SK-N-SH (cell line): ENCODE results near the gene CCS. TPM values are rescaled to one million over a fixed set of nuclear protein-coding genes. Genes with fewer than 3 reads are reported as not detected.
"Not testable (repeated sequence)": the region's sequence is repeated elsewhere in the genome, so short reads cannot be mapped to it uniquely, and the experiment has no call there.

Source experiments
- CTCF ChIA-PET: fragments of 300-600, 350-600 bp; formaldehyde crosslinking; extraction: SDS; loops from one replicate; lab custom pipeline; 2021; lab: Yijun Ruan, JAX
- POLR2A ChIA-PET: fragments of 350-600 bp; sonication (Branson Sonifier 250); formaldehyde crosslinking; extraction: SDS; loops from one replicate; lab custom pipeline; 2020; ENCODE audit warnings: antibody characterized with exemption, inconsistent platforms; lab: Yijun Ruan, JAX
- DNase-seq: peaks from one replicate; pipeline ENCODE4 v3.0.0; 2012
- H2AFZ ChIP-seq: fragments of 200-600 bp; sonication (generic); 2 replicates; pipeline ENCODE4 v1.8.1; 2016; ENCODE audit warnings: antibody characterized with exemption, mild to moderate bottlenecking, low read depth
- H3F3A ChIP-seq: fragments of 200-600 bp; sonication (generic); replicated peaks from 2 replicates; pipeline ENCODE3; 2016; ENCODE audit warnings: antibody characterized with exemption, mild to moderate bottlenecking; ENCODE audit not compliant: insufficient read depth
- H3K27ac ChIP-seq, 2 experiments: fragments of 200-500 bp in 1 of 2; fragments of 200-600 bp in 1 of 2; sonication (Bioruptor generic) in 1 of 2; sonication (generic), shearing (Covaris generic) in 1 of 2; 2 replicates each; pipeline versions ENCODE4 v1.5.1 to v1.6.1; 2014 to 2016; ENCODE audit warnings: low read depth in 2 of 2, inconsistent platforms in 1 of 2, low read length in 1 of 2, mild to moderate bottlenecking in 1 of 2, mixed read lengths in 1 of 2
- H3K27me3 ChIP-seq: fragments of 200-600 bp; sonication (generic), shearing (Covaris generic); 2 replicates; pipeline ENCODE4 v1.6.1; 2016; ENCODE audit warnings: mixed run types; ENCODE audit not compliant: insufficient read depth
- H3K36me3 ChIP-seq, 2 experiments: fragments of 200-500 bp in 1 of 2; fragments of 200-600 bp in 1 of 2; sonication (Bioruptor generic) in 1 of 2; sonication (generic) in 1 of 2; replicated peaks in 1 of 2; 2 replicates each; pipeline versions ENCODE3 to v1.5.1; 2014 to 2016; ENCODE audit warnings: low read length in 1 of 2, mild to moderate bottlenecking in 1 of 2; ENCODE audit not compliant: insufficient read depth in 2 of 2, control insufficient read depth in 1 of 2
- H3K4me1 ChIP-seq, 2 experiments: fragments of 200-500 bp in 1 of 2; fragments of 200-600 bp in 1 of 2; sonication (Bioruptor generic) in 1 of 2; sonication (generic), shearing (Covaris generic) in 1 of 2; 2 replicates each; pipeline versions ENCODE4 v1.5.1 to v1.6.1; 2014 to 2016; ENCODE audit warnings: low read depth in 1 of 2, low read length in 1 of 2, mixed run types in 1 of 2; ENCODE audit not compliant: insufficient read depth in 2 of 2, control insufficient read depth in 1 of 2
- H3K4me2 ChIP-seq: fragments of 200-600 bp; sonication (generic), shearing (Covaris generic); 2 replicates; pipeline ENCODE4 v1.6.1; 2017; ENCODE audit warnings: mixed run types
- H3K4me3 ChIP-seq, 2 experiments: fragments of 200-500 bp in 1 of 2; fragments of 200-600 bp in 1 of 2; sonication (Bioruptor generic) in 1 of 2; sonication (generic), shearing (Covaris generic) in 1 of 2; 2 replicates each; pipeline versions ENCODE4 v1.5.1 to v1.8.1; 2014 to 2016; ENCODE audit warnings: low read depth in 2 of 2, inconsistent platforms in 1 of 2, low read length in 1 of 2, mild to moderate bottlenecking in 1 of 2, mixed read lengths in 1 of 2, moderate library complexity in 1 of 2
- H3K79me2 ChIP-seq: fragments of 200-600 bp; sonication (generic); 2 replicates; pipeline ENCODE4 v1.8.1; 2017; ENCODE audit warnings: mild to moderate bottlenecking; ENCODE audit not compliant: insufficient read depth
- H3K9ac ChIP-seq: fragments of 200-600 bp; sonication (generic); 2 replicates; pipeline ENCODE4 v1.6.1; 2017; ENCODE audit warnings: mixed run types
- H3K9me2 ChIP-seq: fragments of 200-600 bp; sonication (generic); 2 replicates; pipeline ENCODE4 v1.6.1; 2017; ENCODE audit warnings: mixed run types
- H3K9me3 ChIP-seq: fragments of 200-600 bp; sonication (generic); 2 replicates; pipeline ENCODE4 v1.6.1; 2017; ENCODE audit warnings: mixed run types, mild to moderate bottlenecking, moderate library complexity
- H4K20me1 ChIP-seq: fragments of 200-600 bp; sonication (generic); 2 replicates; pipeline ENCODE4 v1.6.1; 2017; ENCODE audit warnings: mild to moderate bottlenecking, mixed run types; ENCODE audit not compliant: insufficient read depth
- ELF1 ChIP-seq: IDR thresholded peaks from 2 replicates; pipeline ENCODE4 v1.4.0; 2012
- EP300 ChIP-seq, 2 experiments: IDR thresholded peaks; 2 replicates each; pipeline versions ENCODE4 v1.4.0 to v1.6.1; 2012; ENCODE audit warnings: borderline replicate concordance in 1 of 2, low read depth in 1 of 2, low read length in 1 of 2
- FOXJ3 ChIP-seq: sonication (generic); formaldehyde crosslinking; IDR thresholded peaks from 2 replicates; pipeline ENCODE4 v1.5.1; 2020; ENCODE audit warnings: mild to moderate bottlenecking, missing genetic modification reagents
- FOXM1 ChIP-seq: IDR thresholded peaks from 2 replicates; pipeline ENCODE4 v1.4.0; 2012; ENCODE audit warnings: low read depth, mild to moderate bottlenecking
- GABPA ChIP-seq: IDR thresholded peaks from 2 replicates; pipeline ENCODE4 v1.4.0; 2012; ENCODE audit warnings: low read depth, mild to moderate bottlenecking
- MXI1 ChIP-seq: IDR thresholded peaks from 2 replicates; pipeline ENCODE4 v1.6.1; 2012; ENCODE audit warnings: mild to moderate bottlenecking, low read depth, low read length, improper control_type of control experiment
- RAD21 ChIP-seq: IDR thresholded peaks from 2 replicates; pipeline ENCODE4 v1.6.1; 2012; ENCODE audit warnings: mild to moderate bottlenecking, low read length
- RCOR1 ChIP-seq: fragments of 150-350 bp; IDR thresholded peaks from 2 replicates; pipeline ENCODE4 v1.6.1; 2017; ENCODE audit warnings: antibody characterized with exemption, low read length
- SIN3A ChIP-seq: IDR thresholded peaks from 2 replicates; pipeline ENCODE4 v1.6.1; 2012; ENCODE audit warnings: low read depth, mild to moderate bottlenecking, low read length, moderate library complexity, borderline replicate concordance
- SMC3 ChIP-seq: IDR thresholded peaks from 2 replicates; pipeline ENCODE4 v1.6.1; 2012; ENCODE audit warnings: low read depth, low read length, improper control_type of control experiment
- TAF1 ChIP-seq: IDR thresholded peaks from 2 replicates; pipeline ENCODE4 v1.6.1; 2012; ENCODE audit warnings: low read depth, mild to moderate bottlenecking, low read length, moderate library complexity, borderline replicate concordance
- WGBS: methylation state at CpG from one replicate; pipeline ENCODE4 v1.1.6; 2017; ENCODE audit warnings: low lambda C conversion rate; 5-methylcytosine and 5-hydroxymethylcytosine counted together
- polyA plus RNA-seq, 3 experiments: library from polyadenylated mRNA; depleted of rRNA; stranded (reverse); fragments of >200 nt; gene quantifications; 2 replicates each; pipeline ENCODE4 v1.2.3, GENCODE V29; 2012
- TF ChIP-seq, protein P1 (sequence below): fragments of 200-600 bp; sonication (generic); IDR thresholded peaks from 2 replicates; pipeline ENCODE4 v1.6.1; 2017; ENCODE audit warnings: antibody characterized with exemption, mild to moderate bottlenecking, moderate library complexity

CCS gene
- polyA plus RNA-seq, 1 of the 3 experiments (the other 2 are of a cell fraction) = 56.1 TPM

DNA sequence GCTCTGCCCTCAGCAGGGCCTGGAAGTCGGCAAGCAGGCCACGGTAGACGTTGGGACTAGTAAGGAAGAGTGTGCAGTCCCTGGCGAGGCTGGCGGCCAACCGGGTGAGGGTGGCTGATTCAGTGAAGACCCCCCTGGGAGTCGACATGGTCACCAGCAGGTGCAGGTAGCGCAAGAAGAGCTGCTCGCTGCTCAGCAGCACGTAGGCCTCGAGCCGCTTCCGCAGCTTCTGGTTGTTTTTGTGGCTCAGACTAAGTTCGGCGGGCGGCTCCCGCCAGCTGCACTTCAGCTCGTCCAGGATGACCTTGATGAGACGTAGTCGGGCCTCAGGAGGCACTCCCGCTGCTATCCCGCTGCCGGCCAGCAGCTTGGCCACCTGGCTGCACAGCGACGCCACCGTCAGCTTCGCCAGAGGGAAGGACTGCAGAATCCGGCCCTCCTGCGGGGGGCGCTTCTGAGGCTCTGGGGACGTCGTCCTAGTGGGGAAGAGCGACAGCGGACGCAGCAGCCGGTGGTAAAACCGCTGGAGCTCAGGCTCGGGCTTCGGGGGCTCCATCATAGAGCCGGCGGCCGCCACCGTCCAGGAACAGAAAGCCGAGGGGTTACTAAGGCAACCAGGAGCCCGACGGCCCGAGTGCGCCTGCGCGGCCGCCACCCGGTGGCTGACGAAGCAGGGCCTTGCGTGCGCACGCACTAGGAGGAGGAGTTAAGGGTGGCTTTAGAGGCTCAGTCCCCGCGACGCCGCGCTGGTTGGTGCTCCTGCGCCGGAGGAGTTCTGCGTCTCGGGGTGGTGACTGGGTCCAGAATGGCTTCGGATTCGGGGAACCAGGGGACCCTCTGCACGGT, at the start of gene CCS, which contains the start of gene CCDC87 (continued):
- TF ChIP-seq, protein P1, sequence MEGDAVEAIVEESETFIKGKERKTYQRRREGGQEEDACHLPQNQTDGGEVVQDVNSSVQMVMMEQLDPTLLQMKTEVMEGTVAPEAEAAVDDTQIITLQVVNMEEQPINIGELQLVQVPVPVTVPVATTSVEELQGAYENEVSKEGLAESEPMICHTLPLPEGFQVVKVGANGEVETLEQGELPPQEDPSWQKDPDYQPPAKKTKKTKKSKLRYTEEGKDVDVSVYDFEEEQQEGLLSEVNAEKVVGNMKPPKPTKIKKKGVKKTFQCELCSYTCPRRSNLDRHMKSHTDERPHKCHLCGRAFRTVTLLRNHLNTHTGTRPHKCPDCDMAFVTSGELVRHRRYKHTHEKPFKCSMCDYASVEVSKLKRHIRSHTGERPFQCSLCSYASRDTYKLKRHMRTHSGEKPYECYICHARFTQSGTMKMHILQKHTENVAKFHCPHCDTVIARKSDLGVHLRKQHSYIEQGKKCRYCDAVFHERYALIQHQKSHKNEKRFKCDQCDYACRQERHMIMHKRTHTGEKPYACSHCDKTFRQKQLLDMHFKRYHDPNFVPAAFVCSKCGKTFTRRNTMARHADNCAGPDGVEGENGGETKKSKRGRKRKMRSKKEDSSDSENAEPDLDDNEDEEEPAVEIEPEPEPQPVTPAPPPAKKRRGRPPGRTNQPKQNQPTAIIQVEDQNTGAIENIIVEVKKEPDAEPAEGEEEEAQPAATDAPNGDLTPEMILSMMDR = peak; percentile 57
- TF ChIP-seq TAF1 (peak; percentile 69), FOXM1 (no peak), FOXJ3 (CRISPR knock-in tag) (no peak), ELF1 (no peak), SIN3A (no peak), EP300 (IDR thresholded peaks at IDR 0.05; ENCODE audit: borderline replicate concordance in 1 of 2, low read depth in 1 of 2, low read length in 1 of 2) (no peak)

DNA sequence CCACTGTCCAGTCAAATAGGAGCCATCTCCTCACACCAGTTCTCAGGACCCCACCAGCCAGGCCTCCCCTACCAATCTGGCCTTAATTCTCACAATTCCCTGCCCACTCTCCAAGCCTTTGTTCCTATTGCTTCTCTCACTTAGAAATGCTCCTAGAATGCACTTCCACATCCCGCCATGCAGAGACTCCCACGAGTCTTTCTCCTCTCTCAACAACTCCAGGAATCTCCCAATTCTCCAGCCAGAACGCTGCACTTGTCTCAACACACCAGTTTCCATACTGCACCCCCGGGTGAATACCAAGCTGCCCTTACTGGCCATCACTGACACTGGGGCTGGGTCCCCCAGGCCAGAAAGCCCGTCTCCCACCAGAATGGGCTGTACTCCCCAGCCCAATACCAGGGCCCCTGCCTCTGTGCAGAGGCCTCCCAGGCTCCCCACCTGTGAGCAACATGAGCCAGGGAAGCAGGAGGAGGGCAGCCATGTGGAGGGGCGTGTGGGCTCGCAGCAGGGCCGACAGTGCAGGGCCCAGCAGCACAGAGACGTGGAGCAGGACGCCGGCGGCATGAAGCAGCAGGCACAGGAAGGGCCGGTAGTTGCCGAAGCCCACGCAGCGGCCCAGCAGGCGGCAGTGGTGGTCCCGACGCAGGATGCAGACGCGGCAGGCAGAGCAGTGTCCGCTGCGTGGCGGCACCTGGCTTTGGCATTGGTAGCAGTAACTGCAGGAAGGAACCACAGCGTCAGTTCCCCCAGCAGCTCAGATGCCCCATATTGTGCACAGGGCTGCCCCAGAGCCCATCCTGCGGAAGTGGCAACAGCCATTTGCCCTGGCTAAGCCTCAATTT, 49.5 kb upstream of the CCS start:
- DNase-seq = peak; percentile 82
- WGBS = 70% methylated on average over 20 of the region's 26 CpGs
- Histone ChIP-seq H3K36me3 (peaks cover 4 to 11% of the 10 kb centered on the region in 2 experiments), H3K79me2 (peaks cover 7% of the 10 kb centered on the region), H3F3A (peaks cover 4% of the 10 kb centered on the region), H3K4me1 (peaks cover 0 to 10% of the 10 kb centered on the region in 2 experiments; a peak in 1 of 4 replicates), H3K4me3 (no peak overlapping the region), H3K4me2 (peak overlapping the region; percentile 33; the same call in 1 of the 2 replicates), H3K9me3 (no peaks in the 10 kb centered on the region), H3K27me3 (no peaks in the 10 kb centered on the region), H3K9me2 (no peaks in the 10 kb centered on the region), H4K20me1 (no peaks in the 10 kb centered on the region), H3K27ac (no peak overlapping the region; a peak in 1 of 4 replicates), H2AFZ (no peak overlapping the region), H3K9ac (no peak overlapping the region)
- TF ChIP-seq RCOR1 (no peak), MXI1 (peak; percentile 62; the same call in 1 of the 2 replicates), EP300 (IDR thresholded peaks at IDR 0.05; ENCODE audit: borderline replicate concordance in 1 of 2, low read depth in 1 of 2, low read length in 1 of 2) (no peak), GABPA (no peak), RAD21 (peak; percentile 56), SMC3 (peak; percentile 38; the same call in 1 of the 2 replicates)
- TF ChIP-seq, protein P1 = peak; percentile 26
- CTCF ChIA-PET = interaction anchor here (0.6 to 2.3 kb wide), 4 partner anchors 9 to 135 kb away, joined by 3 to 10 read pairs (median 3); no protein-coding TSS in a partner anchor
- POLR2A ChIA-PET = no interaction called here

DNA sequence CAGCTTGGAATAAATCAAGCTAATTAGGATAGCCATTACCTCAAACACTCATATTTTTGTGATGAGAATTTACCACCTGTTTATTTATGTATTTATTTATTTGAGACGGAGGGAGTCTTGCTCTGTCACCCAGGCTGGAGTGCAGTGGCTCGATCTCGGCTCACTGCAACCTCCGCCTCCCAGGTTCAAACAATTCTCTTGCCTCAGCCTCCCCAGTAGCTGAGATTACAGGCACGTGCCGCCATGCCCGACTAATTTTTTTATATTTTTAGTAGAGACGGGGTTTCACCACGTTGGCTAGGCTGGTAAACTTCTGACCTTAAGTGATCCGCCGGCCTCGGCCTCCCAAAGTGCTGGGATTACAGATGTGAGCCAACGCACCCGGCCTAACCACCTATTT, 48.0 kb upstream of the CCS start:
- not testable (repeated sequence) for H3F3A ChIP-seq, H3K9me3 ChIP-seq, H3K27me3 ChIP-seq, H3K27ac ChIP-seq, H3K36me3 ChIP-seq, H3K79me2 ChIP-seq, H3K4me1 ChIP-seq, DNase-seq, H4K20me1 ChIP-seq, H2AFZ ChIP-seq, H3K9me2 ChIP-seq
- ChIA-PET CTCF (interaction anchor here (0.8 to 2.8 kb wide), 5 partner anchors 10 to 717 kb away, joined by 3 to 20 read pairs (median 4); partner anchors contain the start of gene RBM4B), POLR2A (interaction anchor here (0.6 to 1.4 kb wide), 3 partner anchors 12 to 23 kb away, joined by 3 to 6 read pairs (median 3); partner anchors contain the start of gene CTSF)
- Histone ChIP-seq H3K4me2 (peak overlapping the region; percentile 89), H3K9ac (peak overlapping the region; percentile 86), H3K4me3 (peak overlapping the region; percentile 84 to 88)
- 82% methylated on average over 14 of the region's 14 CpGs for WGBS
